Fibroblast of skin of right biceps (primary cell): ENCODE measurements around the gene ZMYM2.
A peak's percentile ranks its signal among the peaks of the same experiment; 100 is the strongest.
"Not testable (repeated sequence)": the region's sequence is repeated elsewhere in the genome, so short reads cannot be mapped to it uniquely, and the experiment has no call there.

Experiments used
- DNase-seq: peaks from one replicate; pipeline ENCODE4 v3.0.0-alpha.2; 2013

Gene ZMYM2

DNA sequence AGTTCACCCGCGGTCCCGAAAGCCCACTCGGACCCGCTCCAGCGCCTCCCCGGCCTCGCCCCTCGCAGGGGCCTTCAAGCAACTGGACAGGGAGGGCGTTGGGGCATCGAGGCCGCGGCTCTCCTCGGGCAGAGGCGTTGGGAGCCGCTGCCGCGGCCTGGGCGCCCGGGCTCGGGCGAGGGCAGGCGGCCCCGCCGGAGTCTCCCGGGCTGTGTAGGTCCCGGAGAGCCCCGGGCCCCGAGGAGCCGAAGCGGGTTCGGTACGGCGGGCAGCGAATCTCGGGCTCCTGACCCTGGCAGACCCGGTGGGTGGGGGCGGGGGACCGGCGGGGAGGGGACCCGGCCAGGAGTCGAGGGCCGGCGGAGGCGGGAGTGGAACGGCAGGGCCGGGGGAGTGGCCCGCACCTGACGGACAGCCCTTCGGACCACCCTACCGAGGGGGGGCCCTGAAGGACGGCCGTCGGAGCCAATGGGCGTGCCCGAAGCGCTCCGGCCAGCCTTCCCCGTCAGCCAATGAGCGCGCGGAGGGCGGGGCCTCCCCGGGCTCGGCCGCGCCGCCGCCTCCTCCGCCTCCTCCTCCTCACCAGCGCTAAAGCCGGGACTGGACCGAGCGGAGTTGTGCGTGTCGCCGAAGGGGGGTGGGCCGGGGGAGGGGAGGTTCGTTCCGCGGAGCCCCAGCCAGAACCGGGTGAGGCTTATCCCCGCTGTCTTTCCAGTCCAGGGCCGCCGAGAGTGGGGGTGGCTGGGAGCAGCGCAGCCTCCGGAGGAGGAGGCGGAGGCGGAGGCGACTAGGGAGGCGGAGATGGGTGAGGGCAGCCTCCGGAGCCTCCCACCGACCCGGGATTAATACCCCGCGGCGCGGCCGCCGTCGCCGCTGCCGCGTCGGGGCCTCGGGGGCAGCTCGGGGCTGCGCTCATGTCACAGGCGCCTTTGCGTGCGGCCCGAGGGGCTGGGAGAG lies at the start of gene ZMYM2:
TSS of gene ZMYM2 (plus strand) at position 573 of the 957 bp plus-strand sequence. CDS start 34,346 bp downstream, outside the sequence.
- DNase-seq: peak; percentile 97

GRCh38 chr13:19910336-19911072 lies 48.0 kb upstream of the ZMYM2 start:
- peak; percentile 29 for DNase-seq

GRCh38 chr13:19927117-19927748 lies 31.3 kb upstream of the ZMYM2 start:
- peak; percentile 18 for DNase-seq

- no peak for DNase-seq
Observed at GRCh38 chr13:19940106-19940505, 18.4 kb upstream of the ZMYM2 start.

DNA sequence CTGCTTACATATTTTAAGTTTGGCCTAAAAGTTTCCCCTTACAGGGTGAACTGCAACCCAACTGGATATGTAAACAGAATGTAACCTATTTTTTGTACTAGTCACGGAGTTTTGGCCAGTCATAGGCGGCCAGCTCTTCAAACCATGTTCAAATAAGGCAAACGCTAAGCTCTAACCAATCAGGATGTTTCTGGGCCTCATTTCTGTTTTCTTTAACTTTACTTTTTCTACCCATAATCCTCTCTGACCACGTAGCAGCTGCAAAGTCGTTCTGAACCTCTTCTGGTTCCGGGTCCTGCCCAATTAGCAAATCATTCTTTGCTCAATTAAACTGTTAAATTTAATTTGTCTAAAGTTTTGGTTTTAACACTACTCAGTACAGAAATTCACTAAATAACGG lies 8.2 kb upstream of the ZMYM2 start:
- DNase-seq: no peak

GRCh38 chr13:19952850-19953249 lies 5.7 kb upstream of the ZMYM2 start:
- DNase-seq: no peak

DNA sequence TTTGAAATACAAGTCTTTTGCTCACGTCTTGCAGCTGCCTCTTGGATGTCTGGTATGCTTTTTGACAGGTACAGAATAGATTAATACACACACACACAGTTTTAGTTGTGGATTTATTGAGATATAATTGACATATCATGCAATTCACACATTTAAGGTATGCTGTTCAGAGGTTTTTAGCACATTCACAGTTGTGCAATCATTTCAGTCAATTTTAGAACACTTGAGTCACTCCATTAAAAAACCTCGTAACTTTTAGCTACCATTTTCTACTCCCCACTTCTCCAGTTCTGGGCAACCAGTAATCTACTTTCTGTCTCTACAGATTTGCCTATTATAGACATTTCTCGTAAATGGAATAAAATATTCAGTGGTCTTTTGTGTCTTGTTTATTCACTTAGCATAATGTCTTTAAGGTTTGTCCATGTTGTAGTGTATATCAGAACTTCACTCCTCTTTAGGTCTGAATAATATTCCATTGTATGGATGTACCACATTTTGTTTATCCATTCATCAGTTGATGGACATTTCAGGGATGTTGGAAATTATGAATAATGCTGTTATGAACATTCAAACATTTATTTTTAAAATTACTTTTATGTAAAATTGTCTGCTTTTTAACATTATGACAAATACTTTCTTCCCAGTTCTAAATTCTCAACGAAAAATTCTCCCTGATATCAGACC lies 2.5 kb upstream of the ZMYM2 start:
- DNase-seq: no peak

GRCh38 chr13:19957320-19958154 lies 990 bp upstream of the ZMYM2 start:
- peak; percentile 82 for DNase-seq

DNA sequence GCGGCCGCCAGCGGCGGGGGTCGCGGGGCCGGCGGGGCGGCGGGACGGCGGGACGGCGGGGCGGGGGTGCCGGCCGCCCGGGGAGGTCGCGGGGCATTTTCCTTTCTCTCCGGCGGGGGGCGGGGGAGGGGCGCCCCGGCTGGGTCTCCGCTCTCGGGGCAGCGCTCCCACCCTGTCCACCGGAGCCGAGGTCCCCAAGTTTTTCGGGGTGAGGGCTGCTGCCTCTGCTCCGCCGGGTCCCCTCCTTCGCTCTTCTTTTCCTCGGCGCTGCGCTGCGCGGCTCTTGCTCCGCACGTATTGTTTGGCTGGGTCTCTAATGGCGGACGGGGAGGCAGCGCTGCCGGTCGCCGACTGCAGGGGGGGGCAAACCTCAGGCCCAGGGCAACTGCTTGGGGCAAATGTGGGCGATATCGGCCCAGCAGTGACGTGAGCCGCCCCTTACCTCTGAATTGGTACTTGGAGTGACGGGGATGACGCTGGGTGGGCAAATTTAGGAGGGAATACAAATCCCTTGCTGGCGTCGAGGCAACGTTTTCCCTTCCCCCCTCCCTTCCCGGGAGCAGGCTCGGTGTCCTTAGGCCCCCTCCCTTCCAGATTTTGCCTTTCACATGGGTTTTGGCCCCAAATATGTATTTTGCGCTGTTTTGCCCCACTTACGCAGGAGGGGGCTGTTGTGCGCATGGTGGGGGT lies 759 bp downstream of the ZMYM2 start:
- peak; percentile 41 for DNase-seq

GRCh38 chr13:19959831-19960652 lies 1.5 kb downstream of the ZMYM2 start:
- peak; percentile 89 for DNase-seq

DNA sequence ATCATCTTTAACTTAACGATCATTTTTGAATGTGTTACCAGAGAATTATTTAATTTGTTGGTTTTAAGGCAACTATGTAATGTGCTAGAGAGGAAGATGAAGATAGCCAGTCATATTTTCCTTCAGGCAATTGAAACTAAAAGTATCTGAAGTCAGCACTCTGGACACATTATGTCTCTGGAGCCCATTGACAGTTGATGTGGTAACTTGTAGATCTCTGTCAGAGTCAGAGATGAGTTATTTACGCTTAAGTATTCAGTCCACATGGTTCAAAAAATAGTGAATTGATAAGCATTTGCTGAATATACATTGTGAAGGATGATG lies 2.1 kb downstream of the ZMYM2 start:
- no peak for DNase-seq

GRCh38 chr13:19961489-19961888 lies 3.0 kb downstream of the ZMYM2 start:
- no peak for DNase-seq

DNA sequence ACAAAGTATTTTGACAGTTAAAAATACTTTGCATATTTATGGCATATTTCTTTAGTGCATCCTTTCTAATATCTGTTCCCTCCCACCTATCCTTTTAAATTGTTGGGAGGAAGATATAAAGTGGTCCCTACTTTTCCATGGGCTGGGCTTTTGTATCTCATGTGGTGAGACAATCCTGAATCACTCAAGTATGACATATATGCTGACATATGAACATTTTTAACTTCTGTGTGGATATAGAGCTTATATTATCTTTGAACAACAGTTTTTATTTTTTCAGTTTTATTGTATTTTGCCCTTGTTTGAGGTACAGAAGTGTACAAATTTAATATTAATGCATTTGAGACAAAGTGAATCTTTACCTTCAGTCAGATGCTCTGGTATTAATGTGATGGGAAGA lies 3.4 kb downstream of the ZMYM2 start:
- no peak for DNase-seq

DNA sequence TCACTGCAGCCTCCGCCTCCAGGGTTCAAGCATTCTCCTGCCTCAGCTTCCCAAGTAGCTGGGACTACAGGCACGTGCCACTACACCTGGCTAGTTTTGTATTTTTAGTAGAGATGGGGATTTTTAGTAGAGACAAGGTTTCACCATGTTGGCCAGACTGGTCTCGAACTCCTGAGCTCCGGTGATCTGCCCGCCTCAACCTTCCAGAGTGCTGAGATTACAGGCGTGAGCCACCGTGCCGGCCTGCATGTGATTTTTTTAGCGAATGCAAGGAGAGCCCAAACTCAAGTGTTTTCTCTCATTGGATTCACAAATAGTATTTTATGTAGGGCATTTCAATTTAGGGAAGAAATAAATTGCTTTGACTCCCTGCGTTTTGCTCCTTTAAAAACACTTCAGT lies 4.4 kb downstream of the ZMYM2 start:
- no peak for DNase-seq

- no peak for DNase-seq
Observed at GRCh38 chr13:19967621-19968020, 9.1 kb downstream of the ZMYM2 start.

- DNase-seq: not testable (repeated sequence)
Observed at GRCh38 chr13:19974498-19975009, 16.0 kb downstream of the ZMYM2 start.

DNA sequence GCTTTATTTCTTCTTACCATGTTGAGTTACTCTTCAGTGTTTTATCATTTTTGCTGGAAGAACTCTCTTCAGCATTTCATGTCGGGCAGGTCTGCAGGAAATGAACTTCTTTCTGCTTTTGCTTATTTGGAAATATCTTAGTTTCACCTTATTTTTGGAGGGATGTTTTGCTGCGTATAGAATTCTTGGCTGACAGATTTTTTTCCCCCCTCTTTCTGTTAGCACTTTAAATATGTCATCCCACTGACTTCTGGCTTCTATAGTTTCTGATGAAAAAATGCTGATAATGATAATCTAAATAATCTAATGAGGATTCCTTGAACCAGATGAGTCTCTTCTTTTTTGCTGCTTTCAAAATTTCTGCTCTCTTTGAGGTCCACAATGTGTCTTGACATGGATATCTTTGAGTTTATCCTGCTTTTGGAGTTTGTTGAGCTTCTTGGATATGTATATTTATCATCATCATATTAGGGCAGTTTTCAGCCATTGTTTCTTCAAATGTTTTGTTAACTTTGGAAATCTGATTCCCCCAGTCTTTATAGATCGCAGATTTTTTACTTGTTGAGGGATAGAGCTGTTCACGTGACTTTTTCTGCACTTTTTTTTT lies 20.4 kb downstream of the ZMYM2 start:
- DNase-seq: no peak

- DNase-seq: peak; percentile 15
Observed at GRCh38 chr13:19981685-19982238, 23.2 kb downstream of the ZMYM2 start.

DNA sequence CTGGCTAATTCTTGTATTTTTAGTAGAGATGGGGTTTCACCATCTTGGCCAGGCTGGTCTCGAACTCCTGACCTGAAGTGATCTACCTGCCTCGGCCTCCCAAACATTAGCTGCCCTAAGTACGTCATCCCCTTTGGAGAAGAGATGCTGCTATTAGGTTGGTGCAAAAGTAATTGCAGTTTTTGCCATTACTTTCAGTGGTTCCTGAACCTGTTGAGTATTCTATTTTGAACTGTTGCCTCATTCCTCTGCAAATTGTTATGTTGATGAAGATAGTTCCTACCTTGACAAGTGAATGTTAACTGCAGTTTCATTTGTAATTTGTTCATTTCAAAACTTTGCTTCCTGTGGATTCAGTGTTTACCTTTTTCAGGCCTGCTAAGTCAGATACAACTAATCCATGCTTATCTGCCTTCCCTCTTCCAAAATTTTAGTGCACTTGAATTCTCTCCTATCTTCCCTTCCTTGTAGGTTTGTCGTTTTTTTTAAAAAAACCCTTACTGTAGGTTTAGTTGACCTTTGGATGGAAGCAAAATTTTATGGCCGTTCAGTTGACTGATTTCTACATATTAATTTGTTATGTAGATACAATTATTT lies 24.0 kb downstream of the ZMYM2 start:
- DNase-seq: no peak
